ENCODE results near the gene DIAPH2.
"Not testable (repeated sequence)": the region's sequence is repeated elsewhere in the genome, so short reads cannot be mapped to it uniquely, and the experiment has no call there.

Gene DIAPH2

DNA sequence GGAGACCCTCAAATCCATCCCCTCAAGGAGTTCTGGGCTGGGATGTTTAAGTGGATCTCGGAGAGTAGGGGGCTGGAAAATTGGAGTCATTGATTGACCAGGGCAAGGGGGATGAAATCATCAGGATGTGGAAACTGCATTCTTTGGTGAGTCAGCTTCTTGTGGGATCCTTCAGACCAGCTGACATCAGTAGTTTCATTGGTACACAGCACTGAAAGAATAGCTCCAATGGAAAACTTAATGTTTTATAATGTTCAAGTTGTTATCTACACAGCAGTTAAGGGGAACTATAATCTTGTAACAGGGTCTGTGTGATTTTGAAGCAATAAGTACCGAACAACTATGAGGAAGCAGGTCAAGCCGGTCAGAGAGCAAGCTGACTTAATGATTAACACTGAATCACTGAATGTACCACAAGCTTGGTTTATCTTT lies 705.1 kb downstream of the DIAPH2 start:
- DNase-seq (ENCODE audit: low spot score): no peak

- DNase-seq (ENCODE audit: low spot score): no peak
Observed at GRCh38 chrX:97397371-97397770, 712.7 kb downstream of the DIAPH2 start.

- DNase-seq (ENCODE audit: low spot score): peak; percentile 63
Observed at GRCh38 chrX:97398030-97398551, 713.4 kb downstream of the DIAPH2 start.

DNA sequence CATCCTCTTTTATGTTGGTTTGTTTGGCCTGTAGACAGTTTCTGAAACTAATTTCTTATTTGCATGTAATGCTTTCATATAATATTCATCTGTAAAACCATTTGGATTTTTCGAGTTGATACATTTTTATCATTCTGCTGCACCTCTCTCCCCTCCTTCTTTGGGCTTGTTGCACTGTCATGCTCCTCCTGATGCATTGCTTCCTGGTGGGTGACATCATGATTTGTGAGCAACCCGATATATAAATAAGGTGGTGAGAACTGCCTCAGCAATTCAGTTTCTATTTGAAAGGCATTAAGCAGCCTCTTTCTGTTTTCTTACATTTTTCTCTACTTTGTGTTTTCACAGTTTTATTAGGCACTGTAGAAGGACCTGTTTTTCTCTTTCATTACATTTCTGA lies 714.8 kb downstream of the DIAPH2 start:
- peak; percentile 57 for DNase-seq (ENCODE audit: low spot score)

- no peak for DNase-seq (ENCODE audit: low spot score)
Observed at GRCh38 chrX:97400492-97400891, 715.9 kb downstream of the DIAPH2 start.

DNA sequence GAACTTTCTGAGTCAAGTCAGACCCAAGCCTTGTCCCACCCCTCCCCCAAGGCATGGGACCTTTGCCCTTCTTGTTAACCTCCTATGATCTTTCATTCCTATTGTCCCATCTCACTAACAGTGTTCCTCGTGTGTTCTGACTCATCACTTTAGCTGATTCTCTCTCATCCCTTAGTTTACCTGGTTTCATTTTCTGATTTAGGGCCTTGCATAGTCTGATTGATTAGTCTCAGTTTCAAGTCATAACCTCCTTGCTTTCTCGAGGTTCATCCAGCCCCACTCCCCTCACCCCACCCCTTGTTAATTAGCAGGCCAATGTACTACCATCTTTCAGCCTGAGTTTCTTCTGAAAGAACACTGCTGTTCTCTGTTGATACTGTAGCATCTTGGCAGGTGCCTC lies 716.5 kb downstream of the DIAPH2 start:
- peak; percentile 55 for DNase-seq (ENCODE audit: low spot score)

- DNase-seq (ENCODE audit: low spot score): peak; percentile 22
Observed at GRCh38 chrX:97401586-97402136, 717.0 kb downstream of the DIAPH2 start.

DNA sequence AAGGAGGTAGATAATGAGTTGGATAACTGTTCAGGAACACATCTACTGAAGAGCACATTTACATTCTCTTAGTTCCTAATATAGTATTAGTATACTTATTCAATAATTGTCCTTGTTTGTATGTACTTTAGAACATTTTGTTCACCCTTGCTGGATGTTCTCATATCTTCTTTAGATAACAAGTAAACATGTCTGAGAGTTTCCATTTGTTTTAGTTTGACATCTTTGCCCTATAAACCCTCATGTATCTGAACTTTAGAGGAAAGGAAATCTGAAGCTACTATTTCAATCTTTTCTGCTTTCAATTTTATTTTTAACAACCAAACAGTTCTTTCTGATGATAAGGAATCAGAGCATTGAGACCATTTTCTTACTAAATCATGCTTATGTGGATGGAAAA lies 717.7 kb downstream of the DIAPH2 start:
- no peak for DNase-seq (ENCODE audit: low spot score)

- peak; percentile 59 for DNase-seq (ENCODE audit: low spot score)
Observed at GRCh38 chrX:97402903-97403302, 718.3 kb downstream of the DIAPH2 start.

DNA sequence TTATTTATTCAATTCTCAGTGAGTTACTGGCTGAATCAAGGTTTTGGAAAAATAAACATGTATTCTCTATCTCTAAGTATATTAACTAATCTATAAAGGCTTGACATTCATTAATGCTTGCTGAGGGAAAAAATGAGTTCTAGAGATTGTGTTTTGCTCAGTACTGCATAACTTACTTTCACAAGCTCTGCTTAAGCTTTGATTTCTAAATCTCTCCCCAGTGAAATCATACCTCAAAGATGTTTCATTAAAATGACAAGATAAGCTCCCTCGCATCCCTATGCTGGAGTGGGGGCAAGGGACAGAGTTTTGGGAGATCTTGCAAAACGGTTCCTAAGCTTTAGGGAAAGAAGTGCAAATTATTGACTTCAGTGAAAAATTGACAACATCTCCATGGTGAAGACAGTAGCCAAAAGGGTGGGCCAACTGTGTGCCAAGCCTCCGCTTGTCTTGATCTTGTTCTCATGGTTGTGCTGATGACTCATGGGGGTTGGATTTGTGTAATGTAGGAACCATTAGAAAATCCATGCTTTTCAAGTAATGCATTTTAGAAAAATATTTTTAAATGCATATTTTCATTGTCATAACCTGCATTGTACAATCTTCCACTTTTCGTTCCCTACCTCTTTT lies 720.5 kb downstream of the DIAPH2 start:
- DNase-seq (ENCODE audit: low spot score): no peak

GRCh38 chrX:97409632-97410415 lies 725.2 kb downstream of the DIAPH2 start:
- not testable (repeated sequence) for DNase-seq (ENCODE audit: low spot score)

DNA sequence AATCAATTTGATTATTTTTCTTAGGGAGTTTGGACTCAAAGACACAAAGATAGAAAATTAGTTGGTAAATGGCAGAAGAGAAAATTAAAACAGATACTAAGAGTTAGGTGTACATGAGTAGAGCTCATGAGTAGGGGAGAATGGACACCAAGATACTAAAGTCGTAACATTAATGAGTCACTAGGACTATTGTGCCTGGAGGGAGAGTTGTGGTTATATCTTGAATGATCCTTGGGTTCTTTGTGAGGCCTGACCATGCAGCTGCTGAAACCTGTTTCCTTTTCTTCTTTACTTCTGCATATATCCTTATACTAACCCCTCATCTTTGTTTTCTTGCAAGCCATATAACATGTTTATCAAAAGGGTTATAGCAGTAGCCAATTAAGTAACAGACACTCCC lies 731.8 kb downstream of the DIAPH2 start:
- no peak for DNase-seq (ENCODE audit: low spot score)

DNA sequence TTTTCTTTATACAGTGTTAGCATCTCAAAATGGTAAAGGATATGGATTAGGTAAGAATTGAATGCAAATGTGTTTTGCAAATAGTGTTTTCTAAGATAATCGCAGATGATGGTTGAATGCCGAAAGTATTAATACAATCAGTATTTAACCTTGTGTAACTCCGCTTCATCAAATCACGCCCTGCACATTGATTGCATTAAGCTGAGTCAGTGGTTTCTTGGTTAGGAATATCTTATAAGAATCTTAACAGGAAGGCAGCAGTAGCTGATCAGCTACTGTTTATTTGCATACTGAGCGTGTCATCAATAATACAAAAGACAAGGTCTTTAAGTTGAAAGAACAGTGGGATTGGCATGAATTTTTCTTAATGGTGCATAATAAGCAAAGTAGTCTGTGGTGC lies 744.5 kb downstream of the DIAPH2 start:
- no peak for DNase-seq (ENCODE audit: low spot score)

GRCh38 chrX:97431281-97431680 lies 746.6 kb downstream of the DIAPH2 start:
- no peak for DNase-seq (ENCODE audit: low spot score)

DNA sequence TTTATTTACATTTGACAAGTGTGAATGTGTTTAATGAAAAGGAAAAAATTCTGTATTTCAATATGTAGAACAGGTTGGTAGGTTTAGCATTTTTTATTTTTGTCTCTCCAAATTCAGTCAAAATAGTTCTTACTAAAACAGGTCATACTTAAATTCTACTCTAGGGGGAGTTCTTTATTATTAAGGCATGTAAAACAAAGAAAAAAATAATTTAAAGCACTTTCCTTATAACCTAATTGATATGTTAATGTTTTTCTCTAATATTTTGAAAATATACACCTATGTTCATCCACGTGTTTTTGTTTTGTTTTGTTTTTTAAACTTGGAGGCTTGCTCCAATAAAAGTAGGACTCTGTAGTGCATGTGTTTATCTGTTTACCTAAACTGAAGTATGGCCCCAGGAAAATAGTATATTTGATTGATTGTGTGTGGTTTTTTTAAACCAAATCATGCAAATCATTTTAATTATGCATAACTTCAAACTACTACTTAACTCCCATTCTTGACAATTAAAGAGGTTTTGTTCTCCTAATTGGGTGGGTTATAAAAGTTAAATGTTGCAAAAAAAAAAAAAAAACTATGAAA lies 761.7 kb downstream of the DIAPH2 start:
- DNase-seq (ENCODE audit: low spot score): no peak

GRCh38 chrX:97447306-97447705 lies 762.7 kb downstream of the DIAPH2 start:
- DNase-seq (ENCODE audit: low spot score): no peak

DNA sequence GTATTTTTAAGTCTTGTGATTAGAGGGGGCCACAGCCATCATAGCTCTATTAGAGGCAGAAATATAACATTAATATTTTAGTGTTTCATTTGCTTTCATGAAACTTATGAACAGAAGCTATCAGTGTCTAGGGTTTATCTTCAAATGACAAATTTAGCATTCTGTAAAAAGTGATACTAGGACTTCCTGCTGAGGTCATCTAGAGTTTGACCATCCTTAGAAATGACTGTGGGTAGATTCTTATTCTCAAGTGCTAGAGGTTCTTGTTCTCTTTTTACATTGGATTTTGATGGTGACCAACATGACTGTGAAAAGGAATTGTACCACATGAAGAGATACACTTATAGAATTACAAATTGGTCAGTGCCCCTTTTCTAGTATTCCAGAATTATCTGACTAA lies 767.6 kb downstream of the DIAPH2 start:
- no peak for DNase-seq (ENCODE audit: low spot score)

GRCh38 chrX:97461763-97462162 lies 777.1 kb downstream of the DIAPH2 start:
- DNase-seq (ENCODE audit: low spot score): no peak

GRCh38 chrX:97471071-97471470 lies 786.4 kb downstream of the DIAPH2 start:
- no peak for DNase-seq (ENCODE audit: low spot score)

DNA sequence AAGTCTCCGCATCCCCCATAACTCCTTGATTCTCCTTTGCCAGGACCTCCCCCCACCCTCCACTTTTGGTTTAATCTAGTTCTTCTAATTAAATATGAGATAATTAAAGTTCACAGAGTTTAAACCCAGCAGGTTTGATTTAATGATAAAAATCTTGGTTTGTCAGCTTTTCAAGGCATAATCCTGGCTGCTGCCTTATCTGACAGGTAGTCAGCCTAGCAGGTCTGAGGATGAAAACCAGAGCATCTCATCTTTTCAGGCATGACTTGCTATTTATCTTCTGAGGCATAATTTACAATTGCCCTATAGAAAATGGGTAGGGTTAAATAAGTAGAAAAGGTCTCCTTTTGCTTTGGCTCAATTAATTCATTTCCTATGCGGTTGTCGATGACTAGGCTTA lies 790.3 kb downstream of the DIAPH2 start:
- DNase-seq (ENCODE audit: low spot score): no peak

GRCh38 chrX:97479106-97479890 lies 794.7 kb downstream of the DIAPH2 start:
- DNase-seq (ENCODE audit: low spot score): no peak

DNA sequence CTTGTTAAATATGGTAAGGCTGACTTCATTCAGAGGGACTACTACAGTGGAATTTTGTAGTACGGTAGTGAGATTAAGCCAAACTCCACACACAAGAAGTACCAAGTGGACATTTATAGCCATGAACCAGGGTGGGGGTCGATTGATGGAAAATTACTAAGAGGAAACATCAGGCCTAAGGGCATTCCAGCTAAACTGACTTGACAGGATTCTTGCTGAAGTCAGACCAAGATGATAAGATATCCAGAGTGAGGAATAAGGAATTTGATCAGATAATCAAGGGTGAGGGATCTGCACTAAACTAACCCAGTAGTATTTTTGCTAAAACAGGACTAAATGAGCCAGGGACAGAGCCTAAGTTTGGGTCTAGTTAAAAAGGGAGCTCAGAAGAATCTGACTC lies 796.6 kb downstream of the DIAPH2 start:
- DNase-seq (ENCODE audit: low spot score): no peak
